ENCODE data around the gene MGAM2. TPM values are rescaled to one million over a fixed set of nuclear protein-coding genes. Genes with fewer than 3 reads are reported as not detected.

MGAM2 gene
- total and polyA plus RNA-seq, 2 of the 8 experiments (the other 6 are each of a cell fraction or from before 2014, with no cell fraction given) = 0.02 TPM; not detected in 1

GRCh38 chr7:142180426-142180825 is 68.9 kb downstream of the MGAM2 start:
- CTCF ChIA-PET (ENCODE audit: partially characterized antibody) = interaction anchor here (3.7 kb wide), 1 partner anchor 205 kb away, joined by 25 read pairs; no protein-coding TSS in a partner anchor
- Histone ChIP-seq H4K91ac (replicated peaks; ENCODE audit: insufficient read length, low read length) (no peak overlapping the region), H3K23ac (ENCODE audit: insufficient read length) (no peak overlapping the region), H3K4me2 (ENCODE audit: insufficient read depth in 1 of 2, low read depth in 2 of 2, low read length in 2 of 2) (no peak overlapping the region), H3K4me1 (replicated peaks in 1 of 4; ENCODE audit: control insufficient read depth in 3 of 4, insufficient read depth in 4 of 4, low read length in 3 of 4) (no peaks in the 10 kb centered on the region; a peak in 1 of 7 replicates), H3K56ac (replicated peaks; ENCODE audit: insufficient read length, low read depth, low read length) (no peak overlapping the region), H3K4ac (replicated peaks; ENCODE audit: insufficient read length, low read depth, low read length) (no peak overlapping the region), H3K14ac (ENCODE audit: insufficient read length) (no peak overlapping the region), H4K20me1 (replicated peaks in 1 of 2; ENCODE audit: control insufficient read depth in 1 of 2, insufficient read depth in 2 of 2, low read length in 2 of 2) (no peaks in the 10 kb centered on the region), H4K5ac (ENCODE audit: insufficient read length, low read depth, low read length) (no peak overlapping the region), H2BK15ac (ENCODE audit: low read length) (no peak overlapping the region), H3K9me3 (ENCODE audit: insufficient read depth in 2 of 2, low read depth in 1 of 2, low read length in 1 of 2) (no peaks in the 10 kb centered on the region), H2AK5ac (ENCODE audit: low read depth, low read length) (no peak overlapping the region), H3K23me2 (ENCODE audit: low read depth, low read length) (no peaks in the 10 kb centered on the region), H3K79me2 (ENCODE audit: control insufficient read depth in 1 of 2, insufficient read depth in 2 of 2, low read length in 2 of 2) (no peaks in the 10 kb centered on the region), H3K27ac (ENCODE audit: low read depth, low read length) (no peak overlapping the region), H3K9ac (replicated peaks in 1 of 4; ENCODE audit: extremely low read depth in 1 of 4, low read depth in 3 of 4, low read length in 3 of 4) (no peak overlapping the region), H2BK20ac (ENCODE audit: low read length) (no peak overlapping the region), H3K4me3 (ENCODE audit: extremely low read depth in 1 of 4, insufficient read depth in 2 of 4, low read depth in 3 of 4, low read length in 4 of 4) (no peak overlapping the region), H4K8ac (ENCODE audit: extremely low read depth, insufficient read depth, low read length) (no peak overlapping the region), H2AFZ (ENCODE audit: low read length) (no peak overlapping the region), H2BK120ac (replicated peaks; ENCODE audit: low read depth, low read length) (no peak overlapping the region), H2BK12ac (ENCODE audit: low read depth, low read length) (no peak overlapping the region), H3K36me3 (ENCODE audit: control insufficient read depth in 2 of 4, insufficient read depth in 4 of 4, low read length in 3 of 4) (no peaks in the 10 kb centered on the region), H3K79me1 (ENCODE audit: low read depth, low read length) (no peaks in the 10 kb centered on the region), H3K18ac (ENCODE audit: extremely low read depth, low read length) (no peak overlapping the region), H3K27me3 (replicated peaks in 1 of 4; ENCODE audit: control insufficient read depth in 3 of 4, extremely low read depth in 1 of 4, insufficient read depth in 3 of 4, low read length in 3 of 4) (no peaks in the 10 kb centered on the region), H2BK5ac (ENCODE audit: low read depth, low read length) (no peak overlapping the region)
- POLR2A ChIA-PET (ENCODE audit: partially characterized antibody) = no interaction called here
- WGBS, 2 experiments (ENCODE audit: extremely low coverage in 1 of 2, insufficient coverage in 1 of 2, insufficient read length in 1 of 2, insufficient replicate concordance in 2 of 2, low coverage in 1 of 2, low lambda C conversion rate in 2 of 2, missing lambda C conversion rate in 1 of 2) = 92% methylated on average over 1 of the region's 1 CpG; no CpG with 5 or more reads in 1 of the 2 experiments
- TF ChIP-seq TCF12 (IDR thresholded peaks at IDR 0.05; ENCODE audit: low read depth, low read length) (no peak), CBX8 (IDR thresholded peaks at IDR 0.05; ENCODE audit: borderline replicate concordance, low read depth, low read length) (no peak)
- FAIRE-seq = no peak
- DNase-seq (ENCODE audit: low read depth in 1 of 2, low spot score in 2 of 2) = no peak

All from H1 (cell line).